ENCODE data around the gene CDH4.

DNA sequence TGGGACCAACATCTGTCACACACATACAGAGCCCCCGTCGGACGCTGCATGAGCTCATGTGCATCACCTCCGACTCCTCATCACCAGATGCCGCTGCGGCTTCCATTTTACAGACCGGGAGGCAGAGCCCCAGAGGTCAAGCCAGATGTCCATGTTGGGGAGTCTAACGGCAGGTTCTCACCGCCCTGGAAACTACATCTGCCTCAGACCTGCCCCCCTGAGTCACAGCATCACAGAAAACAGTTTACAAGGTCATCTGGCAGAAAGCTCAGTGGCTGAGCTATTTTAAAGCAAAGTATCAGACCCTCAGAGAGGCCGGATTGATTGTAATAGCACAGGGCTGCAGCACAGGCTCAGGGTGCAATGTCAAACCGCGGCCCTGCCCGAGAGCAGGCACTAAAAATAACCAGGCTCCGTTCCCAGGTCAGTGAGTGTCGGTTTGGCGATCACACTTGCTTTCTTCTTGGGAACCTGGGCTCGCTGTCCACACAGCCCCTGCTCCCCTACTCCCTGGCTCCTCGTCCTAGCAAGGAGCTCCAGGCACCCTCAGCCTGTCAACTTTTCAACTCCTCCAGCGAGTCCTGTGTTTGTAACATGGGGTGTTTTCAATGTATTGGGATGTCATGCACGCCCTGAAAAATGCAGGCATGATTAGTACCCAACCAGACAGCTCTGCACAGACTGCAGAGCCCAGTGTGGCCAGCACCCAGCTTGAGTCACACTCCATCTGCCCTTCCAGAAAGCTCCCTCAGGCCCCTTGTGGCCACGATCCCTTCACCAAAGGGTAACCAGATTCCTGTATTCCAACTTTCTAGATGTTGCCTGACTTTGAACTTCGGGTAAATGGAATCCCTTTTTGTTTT is 264.5 kb downstream of the CDH4 start:
- TF ChIP-seq, protein P1, sequence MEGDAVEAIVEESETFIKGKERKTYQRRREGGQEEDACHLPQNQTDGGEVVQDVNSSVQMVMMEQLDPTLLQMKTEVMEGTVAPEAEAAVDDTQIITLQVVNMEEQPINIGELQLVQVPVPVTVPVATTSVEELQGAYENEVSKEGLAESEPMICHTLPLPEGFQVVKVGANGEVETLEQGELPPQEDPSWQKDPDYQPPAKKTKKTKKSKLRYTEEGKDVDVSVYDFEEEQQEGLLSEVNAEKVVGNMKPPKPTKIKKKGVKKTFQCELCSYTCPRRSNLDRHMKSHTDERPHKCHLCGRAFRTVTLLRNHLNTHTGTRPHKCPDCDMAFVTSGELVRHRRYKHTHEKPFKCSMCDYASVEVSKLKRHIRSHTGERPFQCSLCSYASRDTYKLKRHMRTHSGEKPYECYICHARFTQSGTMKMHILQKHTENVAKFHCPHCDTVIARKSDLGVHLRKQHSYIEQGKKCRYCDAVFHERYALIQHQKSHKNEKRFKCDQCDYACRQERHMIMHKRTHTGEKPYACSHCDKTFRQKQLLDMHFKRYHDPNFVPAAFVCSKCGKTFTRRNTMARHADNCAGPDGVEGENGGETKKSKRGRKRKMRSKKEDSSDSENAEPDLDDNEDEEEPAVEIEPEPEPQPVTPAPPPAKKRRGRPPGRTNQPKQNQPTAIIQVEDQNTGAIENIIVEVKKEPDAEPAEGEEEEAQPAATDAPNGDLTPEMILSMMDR (IDR thresholded peaks at IDR 0.05): no peak
- no peak for TF ChIP-seq ZFX (IDR thresholded peaks at IDR 0.05; ENCODE audit: borderline replicate concordance)
